GM19239 (cell line): ENCODE measurements around the gene BMP2K.
"Not testable (repeated sequence)": the region's sequence is repeated elsewhere in the genome, so short reads cannot be mapped to it uniquely, and the experiment has no call there.

Experiments used
- DNase-seq: peaks from one replicate; pipeline ENCODE4 v3.0.0; 2011; ENCODE audit warnings: low spot score; ENCODE audit not compliant: insufficient read length
- FAIRE-seq: peaks from 2 replicates; lab custom pipeline; 2011; peaks lifted over from hg19 to GRCh38; lab: Jason Lieb, UNC

BMP2K gene

GRCh38 chr4:78839676-78840075 is 63.5 kb downstream of the BMP2K start:
- DNase-seq, FAIRE-seq: not testable (repeated sequence)

- FAIRE-seq, DNase-seq: not testable (repeated sequence)
These were observed 64.1 kb downstream of the BMP2K start for GRCh38 chr4:78840286-78840685.

GRCh38 chr4:78845472-78845871 is 69.3 kb downstream of the BMP2K start:
- FAIRE-seq (peak; percentile 70), DNase-seq (no peak)

- FAIRE-seq (no peak), DNase-seq (no peak)
These were observed 70.1 kb downstream of the BMP2K start for GRCh38 chr4:78846258-78846657.

- FAIRE-seq, result peak; percentile 37
- no peak for DNase-seq
These were observed 86.2 kb downstream of the BMP2K start for GRCh38 chr4:78862314-78862737.

- DNase-seq (no peak), FAIRE-seq (peak; percentile 77)
These were observed 87.2 kb downstream of the BMP2K start for GRCh38 chr4:78863254-78863869.

GRCh38 chr4:78863991-78864390 is 87.8 kb downstream of the BMP2K start:
- no peak for DNase-seq
- peak; percentile 44 for FAIRE-seq

GRCh38 chr4:78864405-78865024 is 88.4 kb downstream of the BMP2K start:
- peak; percentile 72 for FAIRE-seq
- DNase-seq, result no peak

- no peak for DNase-seq
- FAIRE-seq, result no peak
These were observed 89.3 kb downstream of the BMP2K start for GRCh38 chr4:78865451-78865850.

GRCh38 chr4:78868712-78869111 is 92.6 kb downstream of the BMP2K start:
- DNase-seq, FAIRE-seq: not testable (repeated sequence)

- DNase-seq (no peak), FAIRE-seq (no peak)
These were observed 93.9 kb downstream of the BMP2K start for GRCh38 chr4:78870056-78870455.

- DNase-seq (no peak), FAIRE-seq (no peak)
These were observed 100.6 kb downstream of the BMP2K start for GRCh38 chr4:78876568-78877320.

- no peak for FAIRE-seq
These were observed 101.9 kb downstream of the BMP2K start for GRCh38 chr4:78878031-78878430.

GRCh38 chr4:78880874-78881492 is 104.8 kb downstream of the BMP2K start:
- FAIRE-seq, result peak; percentile 28

More at GRCh38 chr4:78878031-78878430, 101.9 kb downstream of the BMP2K start:
- DNase-seq, result no peak

GRCh38 chr4:78885598-78885997 is 109.4 kb downstream of the BMP2K start:
- FAIRE-seq, result no peak
- DNase-seq, result no peak

More at GRCh38 chr4:78880874-78881492, 104.8 kb downstream of the BMP2K start:
- DNase-seq, result no peak

- DNase-seq, result no peak
- no peak for FAIRE-seq
These were observed 113.8 kb downstream of the BMP2K start for GRCh38 chr4:78889955-78890354.

- DNase-seq (no peak), FAIRE-seq (no peak)
These were observed 123.2 kb downstream of the BMP2K start for GRCh38 chr4:78899302-78899701.

- FAIRE-seq (no peak), DNase-seq (no peak)
These were observed 125.7 kb downstream of the BMP2K start for GRCh38 chr4:78901882-78902281.

- FAIRE-seq, result no peak
These were observed 126.1 kb downstream of the BMP2K start for GRCh38 chr4:78902298-78902697.

GRCh38 chr4:78904143-78904542 is 128.0 kb downstream of the BMP2K start:
- FAIRE-seq (no peak), DNase-seq (no peak)

More at GRCh38 chr4:78902298-78902697, 126.1 kb downstream of the BMP2K start:
- no peak for DNase-seq

- DNase-seq (no peak), FAIRE-seq (no peak)
These were observed 131.5 kb downstream of the BMP2K start for GRCh38 chr4:78907638-78908037.
